Measurements from ENCODE around the gene CHCHD4.

The CHCHD4 gene

DNA sequence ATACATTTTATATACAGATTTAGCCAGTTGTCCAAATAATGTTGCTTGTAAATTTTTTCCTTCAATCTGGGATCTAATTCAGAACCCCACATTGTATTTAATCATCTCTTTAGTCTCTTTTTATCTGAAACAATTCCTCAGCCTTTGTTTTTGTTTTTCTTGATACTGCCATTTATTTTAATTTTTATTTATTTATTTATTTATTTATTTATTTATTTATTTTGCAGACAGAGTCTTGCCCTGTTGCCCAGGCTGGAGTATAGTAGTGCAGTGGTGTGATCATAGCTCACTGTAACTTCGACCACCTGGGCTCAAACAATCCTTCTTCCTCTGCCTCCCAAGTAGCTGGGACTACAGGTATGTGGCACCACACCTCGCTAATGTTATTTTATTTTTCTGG is 61.5 kb downstream of the CHCHD4 start:
- peaks cover 3% of the 10 kb centered on the region for H3K27me3 Mint-ChIP-seq
- intact Hi-C loops (cut with micrococcal nuclease), result no loop called here
- H3K4me3 Mint-ChIP-seq, result no peak overlapping the region
- no peaks in the 10 kb centered on the region for H3K36me3 Mint-ChIP-seq (ENCODE audit: low read depth)
- no peaks in the 10 kb centered on the region for H3K4me1 Mint-ChIP-seq (ENCODE audit: low read depth)
- no peak overlapping the region for H3K27ac Mint-ChIP-seq
- no peaks in the 10 kb centered on the region for H3K9me3 Mint-ChIP-seq

Measured in dendritic cell treated with granulocyte-macrophage colony-stimulating factor and Interleukin-4, amounts not matched to agents 40 ng/mL and 50 ng/mL, for 4 days (primary cell).